Measurements from ENCODE around the gene HDAC4.

DNA sequence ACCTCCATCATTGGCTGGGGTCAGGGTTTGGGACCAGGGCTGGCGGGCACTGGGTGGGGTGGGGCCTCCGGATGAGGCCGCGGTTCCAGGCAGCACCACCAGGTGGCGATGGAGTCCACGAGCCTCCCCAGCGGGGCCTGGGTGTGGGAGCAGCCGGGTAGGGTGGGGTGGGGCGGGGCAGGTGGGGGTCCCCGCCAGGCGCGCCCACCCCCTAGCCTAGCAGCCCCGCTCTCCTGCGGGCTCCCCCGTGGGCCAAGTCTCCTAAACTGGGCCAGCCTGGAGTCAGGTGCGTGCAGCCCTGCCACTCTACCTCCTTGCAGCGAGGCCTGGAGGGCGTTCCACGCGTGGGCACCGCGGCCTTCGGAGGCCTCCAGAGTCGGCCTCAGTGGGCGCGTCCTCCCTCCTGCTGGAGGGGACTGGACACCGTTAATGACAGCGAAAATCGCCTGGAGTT is 365.4 kb downstream of the HDAC4 start:
- TF ChIP-seq POLR2A (IDR thresholded peaks at IDR 0.05) (no peak), POLR2AphosphoS5 (IDR thresholded peaks at IDR 0.05) (no peak)
- TF ChIP-seq, protein P1, sequence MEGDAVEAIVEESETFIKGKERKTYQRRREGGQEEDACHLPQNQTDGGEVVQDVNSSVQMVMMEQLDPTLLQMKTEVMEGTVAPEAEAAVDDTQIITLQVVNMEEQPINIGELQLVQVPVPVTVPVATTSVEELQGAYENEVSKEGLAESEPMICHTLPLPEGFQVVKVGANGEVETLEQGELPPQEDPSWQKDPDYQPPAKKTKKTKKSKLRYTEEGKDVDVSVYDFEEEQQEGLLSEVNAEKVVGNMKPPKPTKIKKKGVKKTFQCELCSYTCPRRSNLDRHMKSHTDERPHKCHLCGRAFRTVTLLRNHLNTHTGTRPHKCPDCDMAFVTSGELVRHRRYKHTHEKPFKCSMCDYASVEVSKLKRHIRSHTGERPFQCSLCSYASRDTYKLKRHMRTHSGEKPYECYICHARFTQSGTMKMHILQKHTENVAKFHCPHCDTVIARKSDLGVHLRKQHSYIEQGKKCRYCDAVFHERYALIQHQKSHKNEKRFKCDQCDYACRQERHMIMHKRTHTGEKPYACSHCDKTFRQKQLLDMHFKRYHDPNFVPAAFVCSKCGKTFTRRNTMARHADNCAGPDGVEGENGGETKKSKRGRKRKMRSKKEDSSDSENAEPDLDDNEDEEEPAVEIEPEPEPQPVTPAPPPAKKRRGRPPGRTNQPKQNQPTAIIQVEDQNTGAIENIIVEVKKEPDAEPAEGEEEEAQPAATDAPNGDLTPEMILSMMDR (IDR thresholded peaks at IDR 0.05): peak; percentile 24 to 98
